ENCODE results near the gene GJD2. TPM values are rescaled to one million over a fixed set of nuclear protein-coding genes. Genes with fewer than 3 reads are reported as not detected.
A peak's percentile ranks its signal among the peaks of the same experiment; 100 is the strongest.

GJD2 gene
- polyA plus RNA-seq, 4 donors, result 0.03 to 0.04 TPM; not detected in 2

- DNase-seq (no peak), FAIRE-seq (no peak)
- 64 to 67% (median 64%) methylated on average over 3 of the region's 3 CpGs for WGBS, 3 donors
Measured at GRCh38 chr15:34760909-34761308, 6.1 kb upstream of the GJD2 start.

DNA sequence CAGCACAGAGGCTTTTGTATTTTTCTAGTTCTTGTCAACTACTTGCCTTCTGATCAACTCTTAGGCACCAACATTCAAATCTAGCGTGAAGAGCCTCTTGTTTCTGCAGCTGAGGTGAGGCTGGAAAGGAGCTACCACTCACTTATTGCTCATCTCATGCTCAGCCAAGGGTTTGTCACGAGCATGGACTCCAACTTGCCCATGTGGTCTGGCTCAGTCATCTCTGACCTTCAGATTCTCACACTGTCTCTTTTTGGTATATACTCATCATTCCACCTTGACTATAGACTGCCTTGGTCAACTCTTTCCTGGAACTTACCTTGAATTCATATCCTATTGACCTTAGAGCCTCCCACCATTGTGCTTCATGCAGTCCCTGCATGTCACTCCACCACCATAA lies 5.2 kb upstream of the GJD2 start:
- no peak for FAIRE-seq

More at GRCh38 chr15:34760909-34761308, 6.1 kb upstream of the GJD2 start:
- H3K36me3 ChIP-seq (ENCODE audit: control insufficient read depth in 3 of 3, insufficient read depth in 2 of 3, low read depth in 1 of 3, low read length in 3 of 3), result no peaks in the 10 kb centered on the region
- H3K4me1 ChIP-seq (ENCODE audit: control insufficient read depth in 3 of 3, insufficient read depth in 2 of 3, low read depth in 1 of 3, low read length in 2 of 3), result no peaks in the 10 kb centered on the region
- H3K4me3 ChIP-seq (ENCODE audit: low read depth in 1 of 3, low read length in 3 of 3), result no peak overlapping the region
- H3K27me3 ChIP-seq (ENCODE audit: control insufficient read depth in 3 of 3, insufficient read depth in 3 of 3, low read length in 3 of 3), result peaks cover 0 to 11% (median 5%) of the 10 kb centered on the region in 3 donors
- H3K27ac ChIP-seq (ENCODE audit: low read depth in 1 of 3, low read length in 2 of 3), result no peak overlapping the region
- H3K9me3 ChIP-seq (ENCODE audit: control insufficient read depth in 2 of 2, insufficient read depth in 1 of 2, low read depth in 1 of 2, low read length in 1 of 2), result no peaks in the 10 kb centered on the region

GRCh38 chr15:34759347-34759746 lies 4.5 kb upstream of the GJD2 start:
- WGBS, 3 donors, result 48 to 54% (median 50%) methylated on average over 3 of the region's 3 CpGs
- DNase-seq (no peak), FAIRE-seq (no peak)
- Histone ChIP-seq H3K9me3 (ENCODE audit: control insufficient read depth in 2 of 2, insufficient read depth in 1 of 2, low read depth in 1 of 2, low read length in 1 of 2) (no peaks in the 10 kb centered on the region), H3K4me3 (ENCODE audit: low read depth in 1 of 3, low read length in 3 of 3) (no peak overlapping the region), H3K27me3 (ENCODE audit: control insufficient read depth in 3 of 3, insufficient read depth in 3 of 3, low read length in 3 of 3) (peaks cover 0 to 25% (median 14%) of the 10 kb centered on the region in 3 donors), H3K36me3 (ENCODE audit: control insufficient read depth in 3 of 3, insufficient read depth in 2 of 3, low read depth in 1 of 3, low read length in 3 of 3) (no peaks in the 10 kb centered on the region), H3K27ac (ENCODE audit: low read depth in 1 of 3, low read length in 2 of 3) (no peak overlapping the region), H3K4me1 (ENCODE audit: control insufficient read depth in 3 of 3, insufficient read depth in 2 of 3, low read depth in 1 of 3, low read length in 2 of 3) (no peaks in the 10 kb centered on the region)

More for the DNA sequence above, 5.2 kb upstream of the GJD2 start:
- H3K4me1 ChIP-seq (ENCODE audit: control insufficient read depth in 3 of 3, insufficient read depth in 2 of 3, low read depth in 1 of 3, low read length in 2 of 3), result no peaks in the 10 kb centered on the region
- no peaks in the 10 kb centered on the region for H3K9me3 ChIP-seq (ENCODE audit: control insufficient read depth in 2 of 2, insufficient read depth in 1 of 2, low read depth in 1 of 2, low read length in 1 of 2)
- DNase-seq, result no peak
- peaks cover 0 to 21% (median 12%) of the 10 kb centered on the region in 3 donors for H3K27me3 ChIP-seq (ENCODE audit: control insufficient read depth in 3 of 3, insufficient read depth in 3 of 3, low read length in 3 of 3)
- WGBS, 3 donors, result 47 to 57% (median 53%) methylated on average over 2 of the region's 2 CpGs
- H3K36me3 ChIP-seq (ENCODE audit: control insufficient read depth in 3 of 3, insufficient read depth in 2 of 3, low read depth in 1 of 3, low read length in 3 of 3), result no peaks in the 10 kb centered on the region
- H3K4me3 ChIP-seq (ENCODE audit: low read depth in 1 of 3, low read length in 3 of 3), result no peak overlapping the region
- H3K27ac ChIP-seq (ENCODE audit: low read depth in 1 of 3, low read length in 2 of 3), result no peak overlapping the region

DNA sequence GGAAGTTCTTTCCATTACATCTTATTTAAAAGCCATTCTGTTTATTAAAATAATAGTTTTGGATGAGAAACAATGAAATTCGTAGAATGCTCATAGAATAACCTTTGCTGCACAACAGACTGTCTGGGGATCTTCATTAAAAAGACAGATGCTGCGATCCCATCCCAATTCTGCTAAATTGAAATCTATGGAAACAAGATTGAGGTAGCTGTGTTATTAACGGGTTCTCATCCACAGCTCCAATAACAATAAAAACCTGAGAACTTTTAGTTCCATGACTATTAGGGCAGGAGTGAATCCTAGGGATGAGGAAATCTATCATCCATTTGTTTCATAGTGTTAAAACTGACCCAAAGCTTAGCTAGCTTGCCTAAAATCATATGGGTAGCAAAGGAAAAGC lies 2.5 kb upstream of the GJD2 start:
- Histone ChIP-seq H3K9me3 (ENCODE audit: control insufficient read depth in 2 of 2, insufficient read depth in 1 of 2, low read depth in 1 of 2, low read length in 1 of 2) (no peaks in the 10 kb centered on the region), H3K4me3 (ENCODE audit: low read depth in 1 of 3, low read length in 3 of 3) (no peak overlapping the region), H3K27me3 (ENCODE audit: control insufficient read depth in 3 of 3, insufficient read depth in 3 of 3, low read length in 3 of 3) (peaks cover 4 to 46% (median 20%) of the 10 kb centered on the region in 3 donors), H3K4me1 (ENCODE audit: control insufficient read depth in 3 of 3, insufficient read depth in 2 of 3, low read depth in 1 of 3, low read length in 2 of 3) (no peaks in the 10 kb centered on the region), H3K36me3 (ENCODE audit: control insufficient read depth in 3 of 3, insufficient read depth in 2 of 3, low read depth in 1 of 3, low read length in 3 of 3) (no peaks in the 10 kb centered on the region), H3K27ac (ENCODE audit: low read depth in 1 of 3, low read length in 2 of 3) (no peak overlapping the region)
- WGBS, 3 donors, result 69 to 75% (median 73%) methylated on average over 3 of the region's 3 CpGs
- no peak for FAIRE-seq
- no peak for DNase-seq

DNA sequence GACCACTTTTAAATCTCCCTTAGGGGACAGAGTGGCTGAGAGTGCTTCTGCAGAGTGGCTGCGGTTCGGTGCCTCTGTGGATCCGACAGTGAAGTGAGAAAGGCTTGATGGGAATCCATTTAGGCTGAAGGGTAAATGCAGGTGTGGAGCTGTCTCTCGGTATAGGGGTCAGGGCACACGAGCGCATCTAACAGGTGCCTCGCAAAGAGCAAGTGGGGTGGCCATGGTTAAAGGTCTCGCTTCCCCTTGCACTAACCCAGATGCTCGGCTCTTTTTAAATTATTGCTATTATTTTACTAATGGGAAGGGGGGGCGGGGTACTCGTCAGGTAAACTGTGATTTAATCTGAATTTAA lies 598 bp upstream of the GJD2 start:
- H3K27me3 ChIP-seq (ENCODE audit: control insufficient read depth in 3 of 3, insufficient read depth in 3 of 3, low read length in 3 of 3), result peaks cover 4 to 47% (median 20%) of the 10 kb centered on the region in 3 donors
- no peak overlapping the region for H3K4me3 ChIP-seq (ENCODE audit: low read depth in 1 of 3, low read length in 3 of 3)
- FAIRE-seq, result no peak
- no peaks in the 10 kb centered on the region for H3K4me1 ChIP-seq (ENCODE audit: control insufficient read depth in 3 of 3, insufficient read depth in 2 of 3, low read depth in 1 of 3, low read length in 2 of 3)
- 7 to 9% (median 9%) methylated on average over 11 of the region's 11 CpGs for WGBS, 3 donors
- H3K36me3 ChIP-seq (ENCODE audit: control insufficient read depth in 3 of 3, insufficient read depth in 2 of 3, low read depth in 1 of 3, low read length in 3 of 3), result no peaks in the 10 kb centered on the region
- H3K27ac ChIP-seq (ENCODE audit: low read depth in 1 of 3, low read length in 2 of 3), result no peak overlapping the region
- no peaks in the 10 kb centered on the region for H3K9me3 ChIP-seq (ENCODE audit: control insufficient read depth in 2 of 2, insufficient read depth in 1 of 2, low read depth in 1 of 2, low read length in 1 of 2)
- no peak for DNase-seq

- DNase-seq (no peak), FAIRE-seq (no peak)
- H3K36me3 ChIP-seq (ENCODE audit: control insufficient read depth in 3 of 3, insufficient read depth in 2 of 3, low read depth in 1 of 3, low read length in 3 of 3), result no peaks in the 10 kb centered on the region
- 8 to 21% (median 19%) methylated on average over 17 to 27 of the region's 27 CpGs for WGBS, 3 donors
- H3K27me3 ChIP-seq (ENCODE audit: control insufficient read depth in 3 of 3, insufficient read depth in 3 of 3, low read length in 3 of 3), result peaks cover 4 to 45% (median 20%) of the 10 kb centered on the region in 3 donors
- no peak overlapping the region for H3K27ac ChIP-seq (ENCODE audit: low read depth in 1 of 3, low read length in 2 of 3)
- no peaks in the 10 kb centered on the region for H3K9me3 ChIP-seq (ENCODE audit: control insufficient read depth in 2 of 2, insufficient read depth in 1 of 2, low read depth in 1 of 2, low read length in 1 of 2)
- H3K4me1 ChIP-seq (ENCODE audit: control insufficient read depth in 3 of 3, insufficient read depth in 2 of 3, low read depth in 1 of 3, low read length in 2 of 3), result no peaks in the 10 kb centered on the region
- H3K4me3 ChIP-seq (ENCODE audit: low read depth in 1 of 3, low read length in 3 of 3), result no peak overlapping the region
Measured at GRCh38 chr15:34754171-34754601, 612 bp downstream of the GJD2 start.

- peaks cover 4 to 43% (median 20%) of the 10 kb centered on the region in 3 donors for H3K27me3 ChIP-seq (ENCODE audit: control insufficient read depth in 3 of 3, insufficient read depth in 3 of 3, low read length in 3 of 3)
- no peak overlapping the region for H3K27ac ChIP-seq (ENCODE audit: low read depth in 1 of 3, low read length in 2 of 3)
- FAIRE-seq (no peak), DNase-seq (peak in 1 of 2 donors; percentile 41)
- no peaks in the 10 kb centered on the region for H3K36me3 ChIP-seq (ENCODE audit: control insufficient read depth in 3 of 3, insufficient read depth in 2 of 3, low read depth in 1 of 3, low read length in 3 of 3)
- H3K9me3 ChIP-seq (ENCODE audit: control insufficient read depth in 2 of 2, insufficient read depth in 1 of 2, low read depth in 1 of 2, low read length in 1 of 2), result no peaks in the 10 kb centered on the region
- WGBS, 3 donors, result 31 to 51% (median 38%) methylated on average over 11 of the region's 11 CpGs
- no peak overlapping the region for H3K4me3 ChIP-seq (ENCODE audit: low read depth in 1 of 3, low read length in 3 of 3)
- H3K4me1 ChIP-seq (ENCODE audit: control insufficient read depth in 3 of 3, insufficient read depth in 2 of 3, low read depth in 1 of 3, low read length in 2 of 3), result no peaks in the 10 kb centered on the region
Measured at GRCh38 chr15:34753236-34753894, 1.4 kb downstream of the GJD2 start.

- FAIRE-seq (no peak), DNase-seq (no peak)
- H3K4me3 ChIP-seq (ENCODE audit: low read depth in 1 of 3, low read length in 3 of 3), result no peak overlapping the region
- no peaks in the 10 kb centered on the region for H3K4me1 ChIP-seq (ENCODE audit: control insufficient read depth in 3 of 3, insufficient read depth in 2 of 3, low read depth in 1 of 3, low read length in 2 of 3)
- H3K27ac ChIP-seq (ENCODE audit: low read depth in 1 of 3, low read length in 2 of 3), result no peak overlapping the region
- H3K27me3 ChIP-seq (ENCODE audit: control insufficient read depth in 3 of 3, insufficient read depth in 3 of 3, low read length in 3 of 3), result peaks cover 4 to 25% (median 6%) of the 10 kb centered on the region in 3 donors
- H3K9me3 ChIP-seq (ENCODE audit: control insufficient read depth in 2 of 2, insufficient read depth in 1 of 2, low read depth in 1 of 2, low read length in 1 of 2), result no peaks in the 10 kb centered on the region
- H3K36me3 ChIP-seq (ENCODE audit: control insufficient read depth in 3 of 3, insufficient read depth in 2 of 3, low read depth in 1 of 3, low read length in 3 of 3), result no peaks in the 10 kb centered on the region
- 71 to 76% (median 74%) methylated on average over 4 of the region's 4 CpGs for WGBS, 3 donors
Measured at GRCh38 chr15:34749691-34750090, 5.1 kb downstream of the GJD2 start.

DNA sequence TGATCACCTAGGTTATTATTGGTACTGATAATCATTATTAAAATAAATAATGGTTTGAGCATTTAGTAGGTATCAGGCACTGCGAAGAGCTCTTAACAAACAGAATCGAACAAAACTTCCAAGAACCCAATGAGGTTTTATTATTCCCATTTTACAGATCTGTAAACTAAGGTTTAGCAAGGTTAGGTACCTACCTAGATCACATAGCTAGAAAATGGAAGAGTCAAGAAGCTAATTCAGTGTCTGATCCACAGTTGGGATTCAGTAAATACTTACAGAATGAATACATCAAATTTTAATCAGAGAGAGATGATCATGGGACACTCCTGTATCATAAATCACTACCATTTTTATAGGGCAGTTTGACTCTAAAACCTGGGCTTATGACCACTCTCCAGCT lies 15.5 kb downstream of the GJD2 start:
- H3K36me3 ChIP-seq (ENCODE audit: control insufficient read depth in 3 of 3, insufficient read depth in 2 of 3, low read depth in 1 of 3, low read length in 3 of 3), result no peaks in the 10 kb centered on the region
- no peaks in the 10 kb centered on the region for H3K4me1 ChIP-seq (ENCODE audit: control insufficient read depth in 3 of 3, insufficient read depth in 2 of 3, low read depth in 1 of 3, low read length in 2 of 3)
- no peaks in the 10 kb centered on the region for H3K9me3 ChIP-seq (ENCODE audit: control insufficient read depth in 2 of 2, insufficient read depth in 1 of 2, low read depth in 1 of 2, low read length in 1 of 2)
- no peak overlapping the region for H3K4me3 ChIP-seq (ENCODE audit: low read depth in 1 of 3, low read length in 3 of 3)
- DNase-seq (no peak), FAIRE-seq (no peak)
- 90 to 95% (median 93%) methylated on average over 2 of the region's 2 CpGs for WGBS, 3 donors
- no peaks in the 10 kb centered on the region for H3K27me3 ChIP-seq (ENCODE audit: control insufficient read depth in 3 of 3, insufficient read depth in 3 of 3, low read length in 3 of 3)
- no peak overlapping the region for H3K27ac ChIP-seq (ENCODE audit: low read depth in 1 of 3, low read length in 2 of 3)
